ENCODE data around the gene GON4L.
"Not testable (repeated sequence)": the region's sequence is repeated elsewhere in the genome, so short reads cannot be mapped to it uniquely, and the experiment has no call there.

Gene GON4L

DNA sequence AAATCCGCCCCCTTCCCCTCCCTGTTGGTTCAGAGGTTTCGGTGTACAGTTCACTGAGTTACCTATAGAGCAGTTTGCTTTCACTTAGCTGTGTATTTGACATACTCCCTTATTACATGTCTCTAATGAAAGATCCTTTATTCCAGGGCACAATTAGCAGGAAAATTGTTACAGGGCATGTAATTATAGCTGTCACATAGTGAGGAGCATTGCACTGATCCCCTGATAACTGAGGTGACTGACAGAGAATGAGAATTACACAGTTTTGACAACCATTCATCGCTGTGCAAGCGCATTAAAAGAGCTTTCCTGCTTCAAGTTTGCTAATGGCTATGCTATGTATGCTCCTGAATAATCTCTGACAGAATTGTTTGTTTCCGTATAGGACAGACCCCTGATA, 141.2 kb downstream of the GON4L start:
- H3K4me3 ChIP-seq (IDR thresholded peaks at IDR 0.05; ENCODE audit: insufficient read depth, low read depth, low read length), result peak overlapping the region; percentile 13
- TF ChIP-seq, protein P1, sequence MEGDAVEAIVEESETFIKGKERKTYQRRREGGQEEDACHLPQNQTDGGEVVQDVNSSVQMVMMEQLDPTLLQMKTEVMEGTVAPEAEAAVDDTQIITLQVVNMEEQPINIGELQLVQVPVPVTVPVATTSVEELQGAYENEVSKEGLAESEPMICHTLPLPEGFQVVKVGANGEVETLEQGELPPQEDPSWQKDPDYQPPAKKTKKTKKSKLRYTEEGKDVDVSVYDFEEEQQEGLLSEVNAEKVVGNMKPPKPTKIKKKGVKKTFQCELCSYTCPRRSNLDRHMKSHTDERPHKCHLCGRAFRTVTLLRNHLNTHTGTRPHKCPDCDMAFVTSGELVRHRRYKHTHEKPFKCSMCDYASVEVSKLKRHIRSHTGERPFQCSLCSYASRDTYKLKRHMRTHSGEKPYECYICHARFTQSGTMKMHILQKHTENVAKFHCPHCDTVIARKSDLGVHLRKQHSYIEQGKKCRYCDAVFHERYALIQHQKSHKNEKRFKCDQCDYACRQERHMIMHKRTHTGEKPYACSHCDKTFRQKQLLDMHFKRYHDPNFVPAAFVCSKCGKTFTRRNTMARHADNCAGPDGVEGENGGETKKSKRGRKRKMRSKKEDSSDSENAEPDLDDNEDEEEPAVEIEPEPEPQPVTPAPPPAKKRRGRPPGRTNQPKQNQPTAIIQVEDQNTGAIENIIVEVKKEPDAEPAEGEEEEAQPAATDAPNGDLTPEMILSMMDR (conservative IDR thresholded peaks at IDR 0.05; ENCODE audit: low read depth, low read length), result no peak
- no peak overlapping the region for H3K4me2 ChIP-seq
- peaks cover 85% of the 10 kb centered on the region for H3K79me2 ChIP-seq (ENCODE audit: insufficient read depth, low read depth)
- peaks cover 22% of the 10 kb centered on the region for H3K4me1 ChIP-seq (ENCODE audit: low read depth, poor library complexity, severe bottlenecking)
- H2AFZ ChIP-seq (ENCODE audit: low read depth), result no peak overlapping the region
- H4K20me1 ChIP-seq (ENCODE audit: insufficient read depth), result peaks cover 18% of the 10 kb centered on the region; the same call in 1 of the 2 replicates
- no peaks in the 10 kb centered on the region for H3K27me3 ChIP-seq (ENCODE audit: insufficient read depth, low read depth)
- peaks cover 35% of the 10 kb centered on the region for H3K36me3 ChIP-seq (ENCODE audit: insufficient read depth)
- H3K27ac ChIP-seq, result no peak overlapping the region
- no peak overlapping the region for H3K9ac ChIP-seq

DNA sequence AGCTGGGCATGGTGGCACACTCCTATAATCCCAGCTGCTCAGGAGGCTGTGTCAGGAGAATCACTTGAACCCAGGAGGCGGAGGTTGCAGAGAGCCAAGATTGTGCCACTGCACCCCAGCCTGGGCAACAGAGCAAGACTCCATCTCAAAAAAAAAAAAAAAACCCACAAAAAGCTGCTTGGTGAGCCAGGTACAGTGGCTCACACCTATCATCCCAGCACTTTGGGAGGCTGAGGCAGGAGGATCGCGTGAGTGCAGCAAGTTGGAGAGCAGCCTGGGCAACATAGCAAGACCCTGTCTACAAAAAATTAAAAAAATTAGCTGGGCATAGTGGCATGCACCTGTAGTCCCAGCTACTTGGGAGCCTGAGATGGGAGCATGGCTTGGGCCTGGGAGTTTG, 142.0 kb downstream of the GON4L start:
- H3K4me1 ChIP-seq (ENCODE audit: low read depth, poor library complexity, severe bottlenecking), result peaks cover 22% of the 10 kb centered on the region
- not testable (repeated sequence) for H3K27ac ChIP-seq; H3K4me2 ChIP-seq; H2AFZ ChIP-seq (ENCODE audit: low read depth); H3K27me3 ChIP-seq (ENCODE audit: insufficient read depth, low read depth); H3K4me3 ChIP-seq (IDR thresholded peaks at IDR 0.05; ENCODE audit: insufficient read depth, low read depth, low read length); H3K9ac ChIP-seq
- H4K20me1 ChIP-seq (ENCODE audit: insufficient read depth), result peaks cover 18% of the 10 kb centered on the region; the same call in 1 of the 2 replicates
- peaks cover 83% of the 10 kb centered on the region for H3K79me2 ChIP-seq (ENCODE audit: insufficient read depth, low read depth)
- peaks cover 35% of the 10 kb centered on the region for H3K36me3 ChIP-seq (ENCODE audit: insufficient read depth)

DNA sequence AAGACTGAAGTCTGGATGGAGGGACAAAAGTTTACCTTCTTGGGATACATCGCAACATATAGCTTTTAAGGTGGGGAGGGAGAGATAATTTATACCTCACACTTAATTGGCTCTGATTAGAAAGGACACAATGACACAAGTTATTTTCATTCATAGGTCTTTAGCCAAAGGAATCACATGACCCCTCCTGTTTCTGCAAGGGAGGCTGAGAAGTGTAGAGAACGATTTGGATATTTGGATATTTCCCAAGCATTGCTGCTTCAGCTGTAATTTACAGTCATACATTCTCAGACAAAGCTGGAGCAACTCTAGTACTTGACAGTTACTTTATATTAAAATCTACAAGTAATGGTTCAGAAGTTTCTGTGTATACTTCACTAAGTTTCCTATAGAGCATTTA, 143.9 kb downstream of the GON4L start:
- Histone ChIP-seq H3K79me2 (ENCODE audit: insufficient read depth, low read depth) (peaks cover 86% of the 10 kb centered on the region), H3K36me3 (ENCODE audit: insufficient read depth) (peaks cover 49% of the 10 kb centered on the region), H2AFZ (ENCODE audit: low read depth) (no peak overlapping the region), H3K4me1 (ENCODE audit: low read depth, poor library complexity, severe bottlenecking) (peaks cover 25% of the 10 kb centered on the region), H3K9ac (no peak overlapping the region), H3K27me3 (ENCODE audit: insufficient read depth, low read depth) (no peaks in the 10 kb centered on the region), H3K4me2 (no peak overlapping the region), H3K27ac (no peak overlapping the region), H3K4me3 (IDR thresholded peaks at IDR 0.05; ENCODE audit: insufficient read depth, low read depth, low read length) (no peak overlapping the region), H4K20me1 (ENCODE audit: insufficient read depth) (peaks cover 19% of the 10 kb centered on the region)
- TF ChIP-seq, protein P1 (conservative IDR thresholded peaks at IDR 0.05; ENCODE audit: low read depth, low read length), result no peak

DNA sequence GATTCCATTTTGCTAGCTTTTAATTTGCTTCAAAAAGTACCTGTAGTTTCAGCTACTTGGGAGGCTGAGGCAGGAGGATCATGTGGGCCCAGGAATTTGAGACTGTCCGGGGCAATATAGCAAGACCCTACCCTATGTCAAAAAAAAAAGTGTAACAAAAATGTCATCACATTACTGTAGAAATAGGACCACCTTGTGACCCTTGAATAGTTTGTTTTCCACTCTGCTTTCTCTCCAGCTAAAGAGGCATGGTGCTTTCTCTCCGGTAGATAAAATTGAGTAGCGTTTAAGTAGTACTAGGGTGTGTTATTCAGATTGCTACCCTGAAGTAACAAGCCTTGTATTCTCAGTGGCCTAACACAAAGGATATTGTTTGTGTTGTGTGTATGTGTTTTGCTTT, 144.4 kb downstream of the GON4L start:
- Histone ChIP-seq H4K20me1 (ENCODE audit: insufficient read depth) (peaks cover 24% of the 10 kb centered on the region), H3K79me2 (ENCODE audit: insufficient read depth, low read depth) (peaks cover 86% of the 10 kb centered on the region), H3K36me3 (ENCODE audit: insufficient read depth) (peaks cover 48% of the 10 kb centered on the region), H3K4me1 (ENCODE audit: low read depth, poor library complexity, severe bottlenecking) (peaks cover 28% of the 10 kb centered on the region)
- H3K4me3 ChIP-seq (IDR thresholded peaks at IDR 0.05; ENCODE audit: insufficient read depth, low read depth, low read length); H2AFZ ChIP-seq (ENCODE audit: low read depth); H3K9ac ChIP-seq; H3K27ac ChIP-seq; H3K4me2 ChIP-seq; H3K27me3 ChIP-seq (ENCODE audit: insufficient read depth, low read depth): not testable (repeated sequence)
- TF ChIP-seq, protein P1 (conservative IDR thresholded peaks at IDR 0.05; ENCODE audit: low read depth, low read length), result peak; percentile 47

DNA sequence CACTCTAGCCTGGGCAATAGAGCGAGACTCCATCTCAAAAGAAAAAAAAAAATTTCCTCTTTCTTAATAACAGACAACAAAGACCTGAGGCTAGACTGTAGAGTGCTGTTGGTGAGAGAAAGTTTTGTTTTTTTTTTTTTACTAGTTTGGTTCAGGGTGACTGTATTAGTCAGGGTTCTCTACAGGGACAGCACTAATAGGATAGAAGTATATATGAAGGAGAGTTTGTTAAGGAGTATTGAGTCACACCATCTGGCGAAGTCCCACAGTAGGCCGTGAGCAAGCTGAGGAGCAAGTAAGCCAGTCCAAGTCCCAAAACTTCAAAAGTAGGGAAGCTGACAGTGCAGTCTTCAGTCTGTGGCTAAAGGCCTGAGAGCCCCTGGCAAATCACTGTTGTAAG, 145.6 kb downstream of the GON4L start:
- H4K20me1 ChIP-seq (ENCODE audit: insufficient read depth), result peaks cover 27% of the 10 kb centered on the region
- not testable (repeated sequence) for H3K27me3 ChIP-seq (ENCODE audit: insufficient read depth, low read depth); H3K27ac ChIP-seq; H3K4me3 ChIP-seq (IDR thresholded peaks at IDR 0.05; ENCODE audit: insufficient read depth, low read depth, low read length); H2AFZ ChIP-seq (ENCODE audit: low read depth); H3K4me2 ChIP-seq; H3K9ac ChIP-seq
- H3K79me2 ChIP-seq (ENCODE audit: insufficient read depth, low read depth), result peaks cover 86% of the 10 kb centered on the region
- H3K36me3 ChIP-seq (ENCODE audit: insufficient read depth), result peaks cover 51% of the 10 kb centered on the region
- peaks cover 26% of the 10 kb centered on the region for H3K4me1 ChIP-seq (ENCODE audit: low read depth, poor library complexity, severe bottlenecking)
